Activated T-helper 1 cell treated with Interleukin-2 at 50 U/mL for 16 hours (primary cell): ENCODE results near the gene UBE2E2.

ENCODE experiments used
- DNase-seq: peaks from one replicate; pipeline ENCODE4 v3.0.0-alpha.2; 2020; ENCODE audit warnings: low read depth

Gene UBE2E2

DNA sequence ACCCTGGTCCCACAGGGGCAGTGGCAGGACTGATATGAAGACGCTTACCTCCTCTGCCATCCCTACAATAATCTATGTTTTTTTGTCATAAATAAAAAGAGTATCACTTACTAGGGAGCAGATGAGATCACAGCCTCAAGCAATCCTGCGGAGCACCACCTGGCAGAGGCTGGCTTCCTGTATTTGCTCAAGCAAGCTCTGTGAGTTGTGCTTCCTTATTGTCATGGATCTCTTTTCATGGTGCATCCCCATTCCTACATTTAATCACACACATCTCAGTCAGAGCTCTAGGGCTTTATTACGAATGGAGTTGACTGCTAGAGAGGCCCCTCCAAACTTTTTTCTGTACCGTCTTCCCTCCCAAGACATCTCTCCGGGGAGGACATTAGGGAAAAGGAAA lies 186.0 kb downstream of the UBE2E2 start:
- no peak for DNase-seq

DNA sequence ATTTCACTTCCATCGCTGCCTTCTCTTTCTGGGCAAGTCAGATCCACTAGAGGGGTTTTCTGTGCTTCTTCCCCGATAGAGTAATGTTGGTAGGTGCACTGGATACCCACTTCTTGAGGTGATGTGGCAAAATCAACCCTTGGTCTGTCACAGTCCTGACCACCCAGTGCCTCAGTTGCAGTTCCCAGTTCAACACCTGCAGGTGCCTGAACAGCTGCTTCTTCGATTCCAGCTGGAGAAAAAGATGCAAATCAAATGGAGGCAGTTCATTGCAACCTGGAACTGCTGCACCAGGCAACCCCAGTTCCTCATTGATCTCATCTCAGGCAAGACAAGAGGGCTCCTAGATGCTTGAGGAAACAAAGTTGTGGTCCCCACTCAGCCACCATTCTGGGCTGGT lies 186.6 kb downstream of the UBE2E2 start:
- DNase-seq = no peak

DNA sequence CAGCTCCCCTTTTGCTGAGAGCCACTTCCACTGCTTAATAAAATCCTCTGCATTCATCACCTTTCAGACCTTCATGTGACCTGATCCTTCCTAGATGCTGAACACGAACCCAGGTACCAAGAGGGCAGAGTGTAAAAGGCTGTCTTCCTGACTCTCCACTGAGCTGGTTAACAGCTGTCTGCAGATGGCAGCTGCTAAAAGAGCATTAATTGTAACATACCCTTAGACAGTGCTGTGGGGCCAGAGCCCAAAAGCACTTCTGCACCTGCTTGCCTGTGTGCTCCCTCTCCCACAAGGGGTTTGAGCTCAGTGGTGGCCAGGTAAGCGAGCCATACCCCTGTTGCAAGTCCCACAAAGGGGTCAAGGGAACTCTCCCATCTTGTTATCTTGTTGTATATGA lies 187.3 kb downstream of the UBE2E2 start:
- DNase-seq = no peak

DNA sequence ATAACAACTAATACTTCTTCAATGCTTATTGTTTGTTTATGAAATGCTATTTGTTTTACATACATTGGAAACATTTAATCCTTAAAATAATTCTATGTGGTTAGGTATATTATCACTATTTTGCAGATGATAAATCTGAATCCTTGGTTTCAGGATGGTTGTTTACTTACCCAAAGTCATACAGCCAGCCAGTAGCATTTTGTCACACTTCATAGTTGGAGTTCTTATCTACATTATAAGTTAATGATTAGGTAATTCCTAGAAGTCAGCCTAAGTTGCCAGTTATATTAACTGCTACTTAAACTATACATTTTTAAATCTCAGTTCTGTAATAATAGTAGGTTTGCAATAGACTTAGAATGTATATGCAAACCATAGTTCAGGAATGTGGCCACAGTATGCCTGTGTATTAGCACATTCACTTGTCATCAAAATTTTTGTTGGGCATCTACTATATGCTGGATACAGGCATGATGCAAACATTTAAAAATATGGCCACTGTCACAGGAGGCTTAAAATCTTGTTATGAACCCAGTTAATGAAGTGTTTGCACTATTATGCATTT lies 187.9 kb downstream of the UBE2E2 start:
- DNase-seq = no peak

DNA sequence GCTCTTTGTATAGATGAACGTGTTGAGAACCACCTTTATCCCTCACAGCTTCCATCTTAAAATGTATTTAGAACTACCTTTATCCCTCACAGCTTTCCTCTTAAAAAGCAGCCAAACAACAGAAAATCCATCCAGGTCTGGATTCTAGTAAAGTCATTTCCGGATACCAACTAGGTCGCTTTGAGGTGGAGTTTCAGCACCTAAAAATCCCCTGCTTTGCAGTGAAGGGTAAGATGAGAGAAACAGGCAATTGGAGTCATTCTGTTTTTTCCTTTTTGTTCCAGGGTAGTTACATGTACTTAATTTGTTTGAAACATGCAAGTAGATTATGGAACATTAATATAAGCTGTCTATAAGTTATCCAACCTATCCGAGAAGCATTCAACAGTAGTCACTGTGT lies 192.0 kb downstream of the UBE2E2 start:
- DNase-seq = no peak

DNA sequence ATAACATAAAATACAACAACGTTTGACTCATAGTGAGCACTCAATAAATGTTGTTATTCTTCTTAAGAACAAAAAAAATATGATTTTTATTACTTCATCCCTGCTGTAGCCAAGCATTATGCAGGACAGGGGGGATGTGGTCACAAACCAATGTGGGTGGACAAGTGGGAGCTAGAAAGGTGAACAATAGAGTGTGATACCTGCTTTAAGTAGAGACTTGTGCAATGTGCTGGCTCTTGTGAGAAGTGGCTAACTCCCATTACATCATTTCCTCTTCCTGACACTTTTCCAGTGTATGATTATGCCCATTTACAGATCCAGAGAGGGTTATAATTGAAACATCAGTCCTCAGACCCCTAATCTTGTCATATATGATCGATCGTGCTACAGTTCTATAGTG lies 193.6 kb downstream of the UBE2E2 start:
- no peak for DNase-seq

DNA sequence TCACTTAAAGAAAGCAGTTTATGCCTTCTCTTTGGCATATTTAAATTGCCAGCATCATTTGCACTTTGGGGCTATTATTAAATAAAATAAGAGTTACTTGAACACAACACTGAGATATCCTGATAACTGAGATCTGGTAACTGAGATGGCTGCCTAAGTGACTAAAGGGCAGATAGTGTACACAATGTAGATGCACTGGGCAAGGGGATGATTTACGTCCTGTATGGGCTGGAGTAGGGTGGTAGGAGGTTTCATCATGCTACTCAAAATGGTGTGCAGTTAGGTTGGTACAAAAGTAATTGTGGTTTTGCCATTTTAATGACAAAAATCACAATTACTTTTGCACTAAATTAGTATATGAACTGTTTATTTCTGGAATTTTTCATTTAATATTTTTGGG lies 196.1 kb downstream of the UBE2E2 start:
- DNase-seq = no peak

DNA sequence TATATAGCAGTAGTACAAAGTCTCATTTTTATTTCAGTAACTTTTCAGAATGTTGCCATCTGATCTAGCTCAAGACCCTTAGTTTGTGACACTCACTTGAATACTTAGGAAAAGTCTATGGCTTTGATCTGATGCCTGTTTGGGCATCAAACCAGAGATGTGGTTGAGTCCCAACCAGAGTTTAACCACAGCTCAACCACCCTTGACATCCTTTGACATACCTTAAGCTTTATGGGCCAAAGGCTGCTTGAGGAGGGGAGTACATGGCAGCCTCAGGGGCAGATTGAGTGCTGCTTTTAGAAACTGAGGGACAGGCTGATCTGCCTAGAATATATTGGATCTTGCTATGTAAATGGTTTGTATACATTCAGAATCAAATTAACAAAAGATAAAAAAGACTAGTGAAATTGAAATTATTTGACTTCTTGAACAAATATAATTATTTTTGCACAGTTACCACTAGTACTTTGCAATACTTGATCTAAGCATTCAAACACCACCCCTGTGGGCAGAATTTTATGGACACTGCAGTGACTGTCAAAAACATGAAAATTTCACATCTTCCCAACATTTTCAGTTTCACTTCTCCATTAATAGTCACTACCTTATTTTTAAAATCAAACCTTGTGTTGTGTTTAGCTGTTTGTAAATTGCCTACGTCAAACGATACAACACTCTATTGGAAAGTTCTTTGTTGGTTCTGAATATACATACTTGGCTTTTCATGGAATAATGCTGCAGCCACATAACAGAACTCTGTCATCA lies 199.8 kb downstream of the UBE2E2 start:
- no peak for DNase-seq

DNA sequence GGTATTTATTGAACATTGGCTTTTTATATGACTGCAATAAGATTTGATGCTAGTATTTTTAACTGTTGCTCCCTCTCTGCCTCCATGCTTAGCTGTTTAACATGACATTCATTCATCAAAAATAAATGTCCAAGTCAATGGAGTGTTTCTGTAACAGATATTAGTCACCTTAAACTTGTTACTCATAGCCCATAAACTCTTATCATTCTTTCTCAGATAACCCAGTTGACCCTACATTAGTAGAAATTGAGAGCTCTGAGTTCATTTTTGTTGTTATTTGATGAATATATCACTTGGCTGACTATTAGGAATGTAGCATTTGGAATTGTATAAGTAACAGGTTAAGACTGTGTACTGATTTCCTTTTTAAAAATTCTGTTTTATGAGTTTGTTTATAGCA lies 201.1 kb downstream of the UBE2E2 start:
- DNase-seq = no peak

DNA sequence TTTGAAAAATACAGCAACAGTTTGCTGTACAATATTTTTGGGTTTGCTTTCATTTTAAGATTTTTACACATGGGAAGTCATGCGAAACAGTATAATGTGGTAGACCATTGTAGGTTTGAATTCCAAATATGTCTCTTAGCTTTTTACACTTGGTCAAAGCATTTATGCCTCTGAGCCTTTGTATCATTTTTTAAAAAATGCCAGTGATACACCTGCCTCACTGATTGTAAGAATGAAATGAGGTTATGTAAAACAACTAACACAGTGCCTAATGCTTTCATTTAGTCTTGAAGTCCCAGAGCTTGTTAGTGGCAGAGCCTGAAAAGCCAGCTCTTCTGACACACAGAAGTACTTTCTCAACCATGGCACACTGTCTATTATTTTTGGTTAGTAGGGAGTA lies 202.0 kb downstream of the UBE2E2 start:
- no peak for DNase-seq

DNA sequence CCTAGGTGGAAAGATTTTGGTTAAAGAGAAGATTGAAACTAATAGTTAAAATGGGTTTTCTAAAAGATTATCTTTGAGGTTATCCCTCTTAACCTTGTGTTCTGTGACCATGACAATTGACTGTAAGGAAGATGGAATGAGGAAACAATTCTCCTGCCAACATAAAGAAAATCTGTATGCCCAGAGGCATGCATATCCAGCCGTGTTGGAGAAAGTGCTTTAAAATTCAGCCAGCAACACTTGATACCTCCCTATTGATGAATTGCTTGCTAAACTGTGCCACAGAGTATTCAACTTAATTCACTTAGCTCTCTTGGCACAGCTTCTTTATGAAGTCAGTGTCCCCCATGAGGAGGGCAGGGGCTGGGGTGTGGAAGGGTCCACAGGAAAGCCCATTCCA lies 203.5 kb downstream of the UBE2E2 start:
- no peak for DNase-seq

DNA sequence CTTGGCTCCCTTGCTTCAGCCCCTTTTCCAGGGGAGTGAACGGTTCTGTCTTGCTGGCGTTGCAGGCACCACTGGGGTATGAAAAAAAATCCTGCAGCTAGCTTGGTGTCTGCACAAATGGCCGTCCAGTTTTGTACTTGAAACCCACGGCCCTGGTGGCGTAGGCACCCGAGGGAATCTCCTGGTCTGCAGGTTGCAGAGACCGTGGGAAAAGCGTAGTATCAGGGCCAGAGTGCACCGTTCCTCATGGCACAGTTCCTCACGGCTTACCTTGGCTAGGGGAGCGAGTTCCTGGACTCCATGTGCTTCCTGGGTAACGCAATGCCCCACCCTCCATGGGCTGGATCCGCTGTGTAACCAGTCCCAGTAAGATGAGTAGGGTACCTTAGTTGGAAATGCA lies 214.9 kb downstream of the UBE2E2 start:
- DNase-seq = no peak

DNA sequence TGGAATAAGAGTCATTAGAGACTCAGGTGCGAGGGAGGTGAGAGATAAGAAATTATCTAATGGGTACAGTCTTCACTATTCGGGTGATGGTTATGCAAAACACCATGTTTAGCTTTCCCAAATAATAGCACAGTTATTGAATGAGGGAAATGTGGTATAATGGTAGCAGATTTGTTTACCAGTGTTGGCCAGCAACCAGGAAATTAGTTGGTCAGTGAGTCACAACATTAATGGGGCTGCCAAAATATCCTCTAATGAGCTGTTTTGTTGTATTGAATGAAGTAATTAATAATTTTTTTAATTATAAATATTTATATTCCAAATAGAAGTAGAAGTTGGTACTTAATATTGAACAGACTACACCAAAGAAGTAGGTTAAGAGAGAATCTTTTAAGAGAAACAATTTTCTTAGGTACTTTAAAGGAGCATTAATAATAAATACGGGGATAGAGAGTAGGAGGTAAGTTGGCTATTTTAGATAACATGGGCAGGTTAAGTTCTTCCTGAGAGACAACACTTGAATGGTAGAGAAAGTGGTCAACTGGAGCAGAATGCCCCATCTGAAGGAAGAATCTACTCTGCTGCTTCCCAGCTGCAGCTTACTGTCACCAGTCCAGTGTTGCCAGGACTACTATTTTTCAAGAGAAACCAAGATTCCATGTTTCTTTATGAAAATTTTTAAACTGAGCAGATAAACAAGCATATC lies 218.8 kb downstream of the UBE2E2 start:
- DNase-seq = no peak

DNA sequence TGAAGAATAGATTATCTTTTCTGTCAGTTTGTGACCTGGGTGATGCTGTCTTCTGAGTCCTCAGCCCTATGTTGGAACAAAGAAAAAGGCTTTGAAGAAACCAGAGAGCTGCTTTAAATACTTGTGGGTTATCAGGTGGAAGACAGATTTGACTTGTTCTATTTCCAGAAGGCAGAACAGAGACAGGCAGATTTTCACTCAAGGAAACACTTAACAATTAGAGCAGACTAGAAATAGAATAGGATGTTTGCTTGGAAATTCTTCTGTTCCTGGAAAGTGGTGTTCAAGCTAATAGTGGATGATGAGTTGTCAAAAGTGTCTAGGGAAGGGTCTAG lies 219.4 kb downstream of the UBE2E2 start:
- no peak for DNase-seq

DNA sequence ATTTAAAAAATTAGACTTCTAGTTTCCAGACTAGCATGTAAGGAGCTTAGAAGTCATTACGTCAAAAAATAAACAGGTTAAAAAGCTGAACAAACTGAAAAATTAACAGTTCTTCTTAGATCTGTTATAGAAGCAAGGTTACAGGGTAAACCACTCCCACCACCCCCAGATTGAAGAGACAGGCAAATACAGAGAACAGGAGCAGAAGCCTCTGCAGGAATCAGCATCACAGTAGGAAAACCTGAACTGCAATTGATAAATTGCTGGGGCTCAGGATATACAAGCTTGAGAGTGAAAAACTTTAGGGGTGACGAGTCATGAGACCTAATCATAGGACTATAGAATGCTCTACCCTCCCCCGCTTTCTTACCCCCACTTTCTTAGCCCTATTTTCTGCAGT lies 222.3 kb downstream of the UBE2E2 start:
- DNase-seq = no peak

DNA sequence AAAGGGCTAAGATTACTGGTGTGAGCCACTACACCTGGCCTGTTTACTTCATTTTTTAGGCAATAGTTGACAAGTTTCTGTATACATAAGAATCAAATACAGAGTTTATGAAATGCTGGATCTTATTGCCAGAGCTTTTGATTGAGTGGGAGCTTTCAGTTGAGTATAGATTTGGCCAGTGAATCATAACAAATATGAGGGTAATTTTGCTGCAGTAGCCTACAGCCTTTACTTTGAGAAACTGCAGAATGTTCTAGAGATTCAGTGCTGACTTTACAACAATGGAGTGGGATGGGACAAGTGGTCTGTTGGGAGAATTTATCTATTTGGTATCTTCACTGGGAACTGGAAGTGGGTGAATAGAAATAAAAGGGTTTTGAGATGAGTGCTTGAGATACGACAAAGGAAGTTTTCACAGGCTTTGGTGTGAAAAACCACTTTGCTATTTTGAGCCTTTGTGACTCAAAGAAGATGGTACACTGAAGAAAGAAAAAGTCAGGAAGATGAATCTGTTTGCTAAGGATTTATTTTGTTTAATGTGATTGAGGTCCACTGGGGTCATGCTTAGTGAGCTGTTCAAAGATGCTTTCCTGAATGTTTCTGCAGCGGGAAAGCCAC lies 227.8 kb downstream of the UBE2E2 start:
- DNase-seq = no peak

DNA sequence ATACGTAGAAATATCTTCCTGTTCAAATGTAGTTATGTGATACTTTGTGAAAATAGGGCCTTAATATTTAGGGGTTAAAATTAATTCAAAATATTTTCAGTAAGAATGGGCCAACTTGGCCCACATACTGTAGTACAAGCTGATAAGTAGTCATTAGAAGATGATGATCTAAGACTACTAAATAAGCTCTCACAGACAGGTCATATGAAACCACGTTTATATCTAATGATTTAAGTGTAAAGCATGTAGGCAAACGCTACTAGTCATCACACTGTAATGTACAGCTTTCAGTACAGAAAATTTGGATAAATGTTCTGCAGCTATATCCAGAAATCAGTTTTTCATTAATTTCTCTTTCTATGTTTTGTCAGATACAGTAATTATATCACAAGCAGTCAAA lies 228.6 kb downstream of the UBE2E2 start:
- DNase-seq = no peak

DNA sequence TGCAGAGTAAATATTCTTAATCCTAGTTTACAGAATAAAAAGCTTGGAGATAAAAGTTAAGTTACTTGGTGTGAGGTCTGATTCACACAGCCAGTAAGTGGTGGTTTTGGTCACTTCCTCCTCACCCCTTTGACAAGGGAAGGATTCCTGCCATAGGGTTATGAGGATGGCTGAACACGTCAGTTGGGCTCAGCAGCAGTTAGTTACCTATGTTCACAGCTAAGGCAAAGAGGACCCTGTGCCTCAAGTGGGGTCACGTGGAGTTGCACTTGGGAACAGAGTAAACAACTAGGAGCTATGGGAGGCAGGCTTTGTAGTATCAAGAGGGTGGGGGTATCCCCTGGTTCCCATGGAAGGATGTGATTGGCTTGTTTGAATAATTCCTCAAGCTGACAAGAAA lies 232.2 kb downstream of the UBE2E2 start:
- DNase-seq = no peak

DNA sequence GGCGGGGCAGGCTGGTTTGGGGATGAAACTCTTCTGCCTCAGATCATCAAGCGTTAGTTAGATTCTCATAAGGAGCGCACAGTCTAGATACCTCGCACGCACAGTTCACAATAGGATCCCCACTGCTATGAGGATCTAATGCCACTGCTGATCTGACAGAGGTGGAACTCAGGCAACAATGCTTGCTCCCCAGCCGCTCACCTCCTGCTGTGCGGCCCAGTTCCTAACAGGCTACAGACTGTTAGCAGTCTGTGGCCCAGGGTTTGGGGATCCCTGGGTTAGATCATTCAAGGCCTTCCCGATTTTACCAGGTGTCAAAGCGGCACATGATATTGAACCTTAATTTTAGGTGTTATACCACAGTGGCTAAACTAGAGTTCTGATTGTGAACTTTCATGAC lies 232.8 kb downstream of the UBE2E2 start:
- no peak for DNase-seq

DNA sequence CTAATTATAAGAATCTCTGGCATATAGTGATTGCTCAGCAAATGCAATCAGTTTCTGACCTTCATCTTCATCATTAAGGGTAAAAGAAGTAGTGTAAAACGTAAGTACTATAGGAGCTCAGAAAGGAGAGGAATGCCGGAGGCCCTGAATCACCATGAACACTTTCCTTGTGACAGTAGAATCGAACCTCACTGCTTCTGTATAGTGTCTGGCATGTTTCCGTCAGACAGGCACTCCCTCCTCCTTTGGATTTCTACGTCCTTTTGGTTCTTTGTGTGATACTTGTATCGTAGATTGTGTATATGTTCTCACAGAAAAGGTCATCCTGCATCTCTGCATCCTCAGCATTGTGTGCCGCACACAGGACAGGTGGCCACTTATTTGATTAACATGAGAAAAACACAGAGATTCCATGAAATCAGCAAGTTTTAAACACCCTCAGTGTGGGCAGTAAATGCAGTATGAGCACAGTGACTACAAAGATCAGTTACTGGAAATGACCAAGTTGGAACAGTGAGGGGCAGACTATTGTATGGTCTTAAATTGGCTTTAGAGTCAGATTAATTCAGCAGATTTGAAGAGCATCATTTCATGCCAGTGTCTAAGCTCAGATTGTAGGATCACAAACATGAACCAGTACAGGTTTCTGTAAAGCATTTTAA lies 234.5 kb downstream of the UBE2E2 start:
- no peak for DNase-seq

DNA sequence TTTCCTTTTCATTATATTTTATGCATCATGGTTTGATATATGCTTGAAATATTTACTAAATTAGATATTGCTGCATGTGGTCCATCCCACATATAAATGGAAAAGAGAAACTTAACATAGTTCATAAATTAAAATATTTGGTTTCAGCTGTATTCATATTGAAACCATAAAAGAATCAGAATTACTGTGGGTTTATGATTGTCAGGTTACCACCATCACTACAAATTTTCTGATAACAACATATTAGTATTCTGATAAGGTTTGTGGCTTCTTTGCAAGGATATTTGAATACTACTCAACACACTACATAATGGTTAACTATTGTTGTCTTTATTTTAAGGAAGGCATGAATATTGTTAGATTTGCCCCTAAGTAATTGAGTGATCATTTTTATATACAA lies 235.5 kb downstream of the UBE2E2 start:
- no peak for DNase-seq

DNA sequence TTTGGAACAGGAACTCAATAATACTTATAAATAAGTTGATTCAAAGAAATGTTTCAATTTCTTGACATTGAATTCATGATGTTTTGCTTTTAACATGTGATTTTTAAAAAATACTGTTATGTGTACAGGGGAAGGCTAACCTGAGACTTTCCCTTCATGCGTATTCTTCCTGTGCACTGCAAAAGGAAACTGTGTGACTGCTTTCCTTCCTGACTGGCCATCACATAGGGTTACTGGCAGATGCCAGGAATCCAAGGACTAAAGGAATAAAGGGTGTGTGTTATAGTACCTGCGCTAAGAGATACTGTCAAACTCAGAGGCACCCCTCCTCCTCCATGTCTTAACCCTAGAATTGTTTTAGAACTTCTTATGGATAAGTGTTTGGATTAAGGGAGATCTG lies 236.0 kb downstream of the UBE2E2 start:
- DNase-seq = no peak
